Middle frontal gyrus (tissue), 1 donor: ENCODE results near the gene PCDHGA9.
"Not testable (repeated sequence)": the region's sequence is repeated elsewhere in the genome, so short reads cannot be mapped to it uniquely, and the experiment has no call there.

Source experiments
- DNase-seq: peaks from one replicate; pipeline ENCODE4 v3.0.0-alpha.2; 2015; ENCODE audit warnings: low spot score; ENCODE audit errors: extremely low spot score

The PCDHGA9 gene

DNA sequence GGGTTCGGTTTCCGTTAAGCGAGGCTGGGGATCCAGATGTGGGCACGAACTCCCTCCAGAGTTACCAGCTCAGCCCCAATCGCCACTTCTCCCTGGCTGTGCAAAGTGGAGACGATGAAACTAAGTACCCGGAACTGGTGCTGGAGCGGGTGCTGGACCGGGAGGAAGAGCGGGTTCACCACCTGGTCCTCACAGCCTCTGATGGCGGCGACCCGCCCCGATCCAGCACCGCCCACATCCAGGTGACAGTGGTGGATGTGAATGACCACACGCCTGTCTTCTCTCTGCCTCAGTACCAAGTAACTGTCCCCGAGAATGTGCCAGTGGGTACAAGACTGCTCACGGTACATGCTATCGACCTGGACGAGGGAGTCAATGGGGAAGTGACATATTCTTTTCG is 19.2 kb upstream of the PCDHGA9 start:
- no peak for DNase-seq

GRCh38 chr5:141384471-141385267 is 17.9 kb upstream of the PCDHGA9 start:
- no peak for DNase-seq

DNA sequence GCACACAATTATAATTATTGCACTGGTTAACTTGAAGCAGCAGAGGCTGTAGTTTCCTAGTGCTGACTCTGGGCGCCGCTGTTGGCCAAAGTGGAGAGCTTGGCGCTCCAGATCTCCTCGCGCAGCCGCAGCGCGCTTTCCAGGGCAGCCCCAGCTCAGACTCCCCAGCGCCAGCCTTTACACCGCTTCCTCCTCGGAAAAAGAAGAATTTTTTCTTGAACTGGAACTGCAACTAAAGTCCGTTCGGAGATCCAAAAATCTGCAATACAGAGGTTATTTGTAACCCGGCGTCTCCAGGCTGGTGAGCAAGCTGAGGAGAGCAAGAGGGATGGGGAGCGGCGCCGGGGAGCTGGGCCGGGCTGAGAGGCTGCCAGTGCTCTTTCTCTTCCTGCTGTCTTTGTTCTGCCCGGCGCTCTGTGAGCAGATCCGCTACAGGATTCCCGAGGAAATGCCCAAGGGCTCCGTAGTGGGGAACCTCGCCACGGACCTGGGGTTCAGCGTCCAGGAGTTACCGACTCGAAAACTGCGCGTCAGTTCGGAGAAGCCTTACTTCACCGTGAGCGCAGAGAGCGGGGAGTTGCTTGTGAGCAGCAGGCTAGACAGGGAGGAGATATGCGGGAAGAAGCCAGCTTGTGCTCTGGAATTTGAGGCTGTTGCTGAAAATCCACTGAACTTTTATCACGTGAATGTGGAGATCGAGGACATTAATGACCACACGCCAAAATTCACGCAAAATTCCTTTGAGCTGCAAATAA is 14.8 kb upstream of the PCDHGA9 start, which contains the start of gene PCDHGB4:
PCDHGB4 (plus strand) TSS at position 142 of the 755 bp plus-strand sequence; CDS start at position 329, 187 bp downstream.
- DNase-seq = not testable (repeated sequence)

DNA sequence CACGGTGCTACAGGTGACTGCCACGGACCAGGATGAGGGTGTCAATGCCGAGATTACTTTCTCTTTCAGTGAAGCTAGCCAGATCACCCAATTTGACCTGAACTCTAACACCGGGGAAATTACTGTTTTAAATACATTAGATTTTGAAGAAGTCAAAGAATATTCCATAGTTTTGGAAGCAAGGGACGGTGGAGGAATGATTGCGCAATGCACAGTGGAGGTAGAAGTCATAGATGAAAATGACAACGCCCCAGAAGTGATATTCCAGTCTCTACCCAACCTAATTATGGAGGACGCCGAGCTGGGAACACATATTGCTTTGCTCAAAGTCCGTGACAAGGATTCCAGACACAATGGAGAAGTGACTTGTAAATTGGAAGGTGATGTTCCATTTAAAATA is 13.9 kb upstream of the PCDHGA9 start:
- DNase-seq = no peak

GRCh38 chr5:141389153-141390042 is 13.2 kb upstream of the PCDHGA9 start:
- DNase-seq = no peak

GRCh38 chr5:141392429-141393198 is 10.0 kb upstream of the PCDHGA9 start, which contains the start of gene PCDHGA8:
Gene PCDHGA8 (plus strand): TSS chr5:141392633. CDS start chr5:141392814, 181 bp downstream.
- no peak for DNase-seq

DNA sequence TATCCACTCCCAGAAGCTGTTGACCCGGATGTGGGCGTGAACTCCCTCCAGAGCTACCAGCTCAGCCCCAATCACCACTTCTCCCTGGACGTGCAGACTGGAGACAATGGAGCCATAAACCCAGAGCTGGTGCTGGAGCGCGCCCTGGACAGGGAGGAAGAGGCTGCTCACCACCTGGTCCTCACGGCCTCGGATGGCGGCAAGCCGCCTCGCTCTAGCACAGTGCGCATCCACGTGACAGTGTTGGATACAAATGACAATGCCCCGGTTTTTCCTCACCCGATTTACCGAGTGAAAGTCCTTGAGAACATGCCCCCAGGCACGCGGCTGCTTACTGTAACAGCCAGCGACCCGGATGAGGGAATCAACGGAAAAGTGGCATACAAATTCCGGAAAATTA is 9.3 kb upstream of the PCDHGA9 start:
- no peak for DNase-seq

DNA sequence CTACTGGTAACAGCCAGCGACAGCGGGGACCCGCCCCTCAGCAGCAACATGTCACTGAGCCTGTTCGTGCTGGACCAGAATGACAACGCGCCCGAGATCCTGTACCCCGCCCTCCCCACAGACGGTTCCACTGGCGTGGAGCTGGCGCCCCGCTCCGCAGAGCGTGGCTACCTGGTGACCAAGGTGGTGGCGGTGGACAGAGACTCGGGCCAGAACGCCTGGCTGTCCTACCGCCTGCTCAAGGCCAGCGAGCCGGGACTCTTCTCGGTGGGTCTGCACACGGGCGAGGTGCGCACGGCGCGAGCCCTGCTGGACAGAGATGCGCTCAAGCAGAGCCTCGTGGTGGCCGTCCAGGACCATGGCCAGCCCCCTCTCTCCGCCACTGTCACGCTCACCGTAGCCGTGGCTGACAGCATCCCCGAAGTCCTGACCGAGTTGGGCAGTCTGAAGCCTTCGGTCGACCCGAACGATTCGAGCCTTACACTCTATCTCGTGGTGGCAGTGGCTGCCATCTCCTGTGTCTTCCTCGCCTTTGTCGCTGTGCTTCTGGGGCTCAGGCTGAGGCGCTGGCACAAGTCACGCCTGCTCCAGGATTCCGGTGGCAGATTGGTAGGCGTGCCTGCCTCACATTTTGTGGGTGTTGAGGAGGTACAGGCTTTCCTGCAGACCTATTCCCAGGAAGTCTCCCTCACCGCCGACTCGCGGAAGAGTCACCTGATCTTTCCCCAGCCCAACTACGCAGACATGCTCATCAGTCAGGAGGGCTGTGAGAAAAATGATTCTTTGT is 8.0 kb upstream of the PCDHGA9 start:
- not testable (repeated sequence) for DNase-seq

GRCh38 chr5:141397756-141398551 is 4.6 kb upstream of the PCDHGA9 start, which contains the start of gene PCDHGB5:
Gene PCDHGB5 (plus strand): TSS chr5:141397947. CDS start chr5:141398128, 181 bp downstream.
- not testable (repeated sequence) for DNase-seq

DNA sequence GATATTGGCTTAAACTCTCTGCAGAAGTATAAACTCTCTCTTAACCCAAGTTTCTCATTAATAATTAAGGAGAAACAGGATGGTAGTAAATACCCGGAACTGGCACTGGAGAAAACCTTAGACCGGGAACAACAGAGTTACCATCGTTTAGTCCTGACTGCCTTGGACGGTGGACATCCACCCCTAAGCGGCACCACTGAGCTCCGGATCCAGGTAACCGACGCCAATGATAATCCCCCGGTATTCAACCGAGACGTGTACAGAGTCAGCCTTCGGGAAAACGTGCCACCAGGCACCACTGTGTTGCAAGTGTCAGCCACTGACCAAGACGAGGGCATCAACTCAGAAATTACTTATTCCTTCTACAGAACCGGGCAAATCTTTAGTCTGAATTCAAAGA is 4.0 kb upstream of the PCDHGA9 start:
- no peak for DNase-seq

- DNase-seq = no peak
Measured at GRCh38 chr5:141399555-141400258, 2.9 kb upstream of the PCDHGA9 start.

DNA sequence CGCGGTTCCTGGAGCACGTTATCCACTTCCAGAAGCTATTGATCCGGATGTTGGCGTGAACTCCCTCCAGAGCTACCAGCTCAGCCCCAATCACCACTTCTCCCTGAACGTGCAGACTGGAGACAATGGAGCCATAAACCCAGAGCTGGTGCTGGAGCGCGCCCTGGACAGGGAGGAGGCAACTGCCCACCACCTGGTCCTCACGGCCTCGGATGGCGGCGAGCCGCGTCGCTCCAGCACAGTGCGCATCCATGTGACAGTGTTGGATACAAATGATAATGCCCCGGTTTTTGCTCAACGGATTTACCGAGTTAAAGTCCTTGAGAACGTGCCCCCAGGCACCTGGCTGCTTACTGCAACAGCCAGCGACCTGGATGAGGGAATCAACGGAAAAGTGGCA is 809 bp downstream of the PCDHGA9 start:
- no peak for DNase-seq

- DNase-seq = not testable (repeated sequence)
Measured at GRCh38 chr5:141407790-141408505, 5.4 kb downstream of the PCDHGA9 start, which contains the start of gene PCDHGB6. Gene PCDHGB6 (plus strand): TSS chr5:141408021. CDS start chr5:141408203, 182 bp downstream.

- no peak for DNase-seq
Measured at GRCh38 chr5:141409598-141410306, 7.2 kb downstream of the PCDHGA9 start.

GRCh38 chr5:141411575-141411974 is 9.0 kb downstream of the PCDHGA9 start:
- DNase-seq = no peak

DNA sequence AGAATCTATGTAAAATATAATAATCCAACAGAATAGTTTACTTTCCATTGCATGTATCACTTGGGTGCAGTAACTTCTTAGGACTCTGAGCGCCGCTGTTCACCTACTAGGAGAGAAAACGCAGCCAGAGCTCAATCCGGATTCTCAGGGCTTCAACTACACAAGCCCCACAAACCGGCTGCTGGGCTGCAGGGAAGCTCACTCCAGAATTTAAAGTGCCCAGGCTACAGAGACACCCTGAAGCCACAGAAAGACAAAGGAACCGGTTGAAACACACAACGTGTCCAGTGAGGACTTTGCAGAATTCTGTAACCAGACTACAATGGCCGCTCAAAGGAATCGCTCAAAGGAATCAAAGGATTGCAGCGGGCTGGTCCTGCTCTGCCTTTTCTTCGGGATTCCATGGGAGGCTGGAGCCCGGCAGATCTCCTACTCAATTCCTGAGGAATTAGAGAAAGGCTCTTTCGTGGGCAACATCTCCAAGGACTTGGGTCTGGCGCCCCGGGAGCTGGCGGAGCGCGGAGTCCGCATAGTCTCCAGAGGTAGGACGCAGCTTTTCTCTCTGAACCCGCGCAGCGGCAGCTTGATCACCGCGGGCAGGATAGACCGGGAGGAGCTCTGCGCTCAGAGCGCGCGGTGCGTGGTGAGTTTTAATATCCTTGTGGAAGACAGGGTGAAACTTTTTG is 10.4 kb downstream of the PCDHGA9 start, which contains the start of gene PCDHGA10:
PCDHGA10 (plus strand) TSS at position 134 of the 686 bp plus-strand sequence; CDS start at position 323, 189 bp downstream.
- DNase-seq = no peak
